ENCODE data around the gene MAGI2. TPM values are rescaled to one million over a fixed set of nuclear protein-coding genes. Genes with fewer than 3 reads are reported as not detected.

The MAGI2 gene
- total RNA-seq, 2 experiments from 2014 or later = 0.05 to 0.12 TPM

DNA sequence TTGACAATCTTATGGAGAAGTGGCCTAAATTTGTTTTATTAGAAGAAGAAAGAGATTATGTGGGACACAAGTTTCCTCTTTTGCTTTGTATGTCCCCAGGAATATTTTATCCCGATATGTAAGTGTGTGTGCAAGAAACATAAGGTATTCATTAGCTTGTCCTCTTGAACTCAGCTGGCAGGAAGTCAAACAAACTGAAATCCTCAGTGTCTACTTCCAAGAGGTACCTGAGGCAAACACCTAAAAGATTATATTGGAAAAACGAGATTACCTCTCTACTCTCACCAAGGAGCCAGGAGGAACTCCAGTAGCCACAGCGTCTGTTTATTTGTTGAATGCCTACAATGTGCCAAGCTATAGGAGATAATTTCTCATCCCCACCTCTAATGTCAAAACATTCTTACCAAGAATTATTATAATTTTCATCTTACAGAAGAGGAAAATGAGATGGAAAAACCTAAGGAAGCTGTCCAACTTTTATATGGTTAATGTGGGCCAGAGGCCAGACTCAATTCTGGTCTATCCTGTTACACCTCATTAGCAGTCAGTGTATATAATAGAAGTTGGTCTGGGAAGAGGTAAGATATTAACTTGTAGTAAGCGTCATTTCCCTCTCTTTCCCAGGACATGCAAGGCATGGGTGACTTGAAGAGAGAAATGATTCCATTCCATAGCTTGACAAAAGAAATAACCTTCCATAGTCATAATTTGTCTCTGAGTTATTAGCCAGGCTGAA, 692.7 kb downstream of the MAGI2 start:
- H3K9me3 Mint-ChIP-seq (ENCODE audit: low read depth) = no peaks in the 10 kb centered on the region
- intact Hi-C loops (cut with DNase I, micrococcal nuclease) = no loop called here
- H3K27me3 Mint-ChIP-seq = no peaks in the 10 kb centered on the region
- CTCF ChIA-PET = no interaction called here
- no peak overlapping the region for H3K4me3 Mint-ChIP-seq
- POLR2A ChIA-PET = no interaction called here
- no peaks in the 10 kb centered on the region for H3K4me1 Mint-ChIP-seq
- no peaks in the 10 kb centered on the region for H3K36me3 Mint-ChIP-seq (ENCODE audit: low read depth)
- no peak for DNase-seq
- no peak for ATAC-seq
- no peak overlapping the region for H3K27ac Mint-ChIP-seq

DNA sequence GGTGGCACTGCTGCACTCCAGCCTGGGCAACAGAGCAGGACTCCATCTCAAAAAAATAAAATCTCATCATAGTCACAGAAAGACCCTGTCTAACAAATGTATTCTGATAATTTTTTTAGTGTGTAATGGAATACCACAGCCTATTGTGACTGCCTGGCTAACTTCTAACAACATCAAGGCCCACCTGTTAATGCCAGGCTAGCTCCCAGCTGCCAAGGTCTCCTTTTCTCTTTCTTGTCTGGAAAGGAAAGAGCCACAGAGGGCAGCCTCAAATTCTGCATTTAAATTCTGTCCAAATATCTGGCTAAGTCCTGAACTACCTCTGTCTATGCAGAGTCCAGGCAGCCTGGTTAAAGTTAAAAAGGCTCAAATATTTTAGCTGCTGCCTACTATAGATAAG, 700.9 kb downstream of the MAGI2 start:
- intact Hi-C loops (cut with DNase I, micrococcal nuclease) = no loop called here
- ChIA-PET POLR2A (no interaction called here), CTCF (no interaction called here)
- Mint-ChIP-seq H3K27ac (no peak overlapping the region), H3K27me3 (no peaks in the 10 kb centered on the region), H3K36me3 (ENCODE audit: low read depth) (no peaks in the 10 kb centered on the region), H3K9me3 (ENCODE audit: low read depth) (no peaks in the 10 kb centered on the region), H3K4me1 (no peaks in the 10 kb centered on the region), H3K4me3 (no peak overlapping the region)
- DNase-seq (no peak), ATAC-seq (no peak)

DNA sequence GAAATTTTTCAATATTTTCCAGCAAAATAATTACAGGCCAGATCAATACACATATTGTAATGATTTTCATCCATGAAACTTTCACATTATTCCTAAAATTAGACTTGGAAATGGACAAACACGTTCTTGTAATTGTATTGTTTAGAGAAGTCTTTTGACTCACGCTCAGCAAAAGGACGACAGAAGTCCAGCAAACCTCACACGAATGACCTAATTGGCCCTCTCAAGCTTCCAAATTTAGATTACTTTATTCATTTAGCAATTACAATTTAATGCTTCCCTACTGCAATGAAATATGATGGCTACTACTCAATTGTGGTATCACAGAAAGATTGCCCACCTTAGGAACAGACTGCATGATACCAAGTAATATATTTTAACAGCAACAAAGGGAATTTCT, 702.2 kb downstream of the MAGI2 start:
- CTCF ChIA-PET = no interaction called here
- POLR2A ChIA-PET = no interaction called here
- DNase-seq (no peak), ATAC-seq (no peak)
- H3K27me3 Mint-ChIP-seq = no peaks in the 10 kb centered on the region
- H3K9me3 Mint-ChIP-seq (ENCODE audit: low read depth) = no peaks in the 10 kb centered on the region
- no peaks in the 10 kb centered on the region for H3K36me3 Mint-ChIP-seq (ENCODE audit: low read depth)
- H3K4me3 Mint-ChIP-seq = no peak overlapping the region
- H3K4me1 Mint-ChIP-seq = no peaks in the 10 kb centered on the region
- intact Hi-C loops (cut with DNase I, micrococcal nuclease) = no loop called here
- no peak overlapping the region for H3K27ac Mint-ChIP-seq

DNA sequence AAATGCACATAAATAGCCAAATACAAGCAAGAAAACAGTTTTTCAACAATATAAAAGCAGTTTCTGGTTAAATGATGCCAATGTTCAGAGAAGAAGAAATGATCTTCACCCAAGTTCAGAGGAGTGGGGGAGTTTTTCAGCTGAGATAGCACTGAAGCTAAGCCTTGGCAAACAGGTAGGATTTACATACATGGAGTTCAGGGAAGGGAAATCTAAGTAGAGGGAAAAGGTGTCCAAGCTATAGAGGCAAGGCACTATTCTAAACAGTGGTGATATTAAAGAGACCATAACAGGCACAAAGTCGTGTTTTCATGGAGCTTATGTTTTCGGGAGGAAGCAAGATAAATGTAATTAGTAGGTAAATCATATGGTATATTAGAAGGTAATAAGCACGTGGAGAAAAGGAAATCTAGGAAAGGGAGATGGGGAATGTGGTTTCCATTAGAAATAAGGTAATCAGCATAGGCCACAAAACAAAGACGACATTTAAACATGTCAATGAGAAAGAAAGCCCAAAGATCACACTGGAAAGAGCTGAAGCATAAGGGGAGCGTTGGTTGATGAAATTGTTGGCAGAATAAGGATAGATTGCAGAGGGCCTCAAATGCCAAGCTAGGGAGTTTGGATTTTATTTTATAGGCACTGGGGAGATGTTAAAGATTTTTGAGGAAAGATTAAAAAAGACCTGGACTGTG, 704.3 kb downstream of the MAGI2 start:
- POLR2A ChIA-PET = no interaction called here
- intact Hi-C loops (cut with DNase I, micrococcal nuclease) = no loop called here
- Mint-ChIP-seq H3K27me3 (no peaks in the 10 kb centered on the region), H3K27ac (no peak overlapping the region), H3K9me3 (ENCODE audit: low read depth) (no peaks in the 10 kb centered on the region), H3K4me3 (no peak overlapping the region), H3K4me1 (no peaks in the 10 kb centered on the region), H3K36me3 (ENCODE audit: low read depth) (no peaks in the 10 kb centered on the region)
- DNase-seq (no peak), ATAC-seq (no peak)
- CTCF ChIA-PET = no interaction called here

DNA sequence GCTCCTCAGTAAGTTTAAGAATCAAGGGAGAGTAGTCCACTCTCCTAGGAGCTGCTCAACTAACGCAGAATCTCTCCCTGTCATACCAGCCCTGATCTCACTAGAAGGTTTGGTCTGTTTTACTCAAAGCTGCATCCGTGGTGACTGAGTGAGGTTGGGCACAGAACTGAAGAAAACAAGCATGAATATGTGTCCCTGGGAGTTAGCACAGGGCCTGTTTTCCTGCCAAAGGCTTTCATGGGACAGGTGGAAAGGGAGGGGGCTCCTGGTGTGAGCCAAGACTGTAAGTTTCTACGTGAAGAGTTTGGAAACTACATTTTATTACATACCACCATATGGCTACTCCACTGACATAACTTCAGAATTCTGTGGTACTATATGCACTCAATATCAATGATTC, 705.9 kb downstream of the MAGI2 start:
- ATAC-seq (no peak), DNase-seq (no peak)
- Mint-ChIP-seq H3K36me3 (ENCODE audit: low read depth) (no peaks in the 10 kb centered on the region), H3K4me3 (no peak overlapping the region), H3K27me3 (no peaks in the 10 kb centered on the region), H3K4me1 (no peaks in the 10 kb centered on the region), H3K27ac (no peak overlapping the region), H3K9me3 (ENCODE audit: low read depth) (peaks cover 2% of the 10 kb centered on the region)
- intact Hi-C loops (cut with DNase I, micrococcal nuclease) = no loop called here
- CTCF ChIA-PET = no interaction called here
- POLR2A ChIA-PET = no interaction called here

DNA sequence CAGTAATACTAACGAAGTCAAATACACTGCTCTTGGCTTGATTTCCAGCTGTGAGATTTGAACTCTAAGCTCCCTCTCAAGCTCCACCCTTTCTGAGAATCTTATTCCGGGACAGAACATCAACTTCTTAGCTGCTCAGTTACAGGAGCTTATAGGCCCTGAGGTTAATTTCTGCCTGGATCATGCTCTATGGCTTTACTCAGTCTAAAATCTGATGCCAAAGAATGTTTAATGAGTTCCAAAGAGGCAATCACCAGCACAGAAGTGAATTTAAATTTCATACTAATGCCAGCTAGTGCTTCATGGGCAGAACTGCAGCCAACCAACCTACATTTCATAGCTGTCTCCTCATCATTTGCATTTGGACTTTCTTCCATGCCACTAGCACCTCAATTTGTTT, 707.2 kb downstream of the MAGI2 start:
- no peak overlapping the region for H3K4me3 Mint-ChIP-seq
- no peaks in the 10 kb centered on the region for H3K4me1 Mint-ChIP-seq
- CTCF ChIA-PET = no interaction called here
- DNase-seq (no peak), ATAC-seq (no peak)
- peaks cover 2% of the 10 kb centered on the region for H3K9me3 Mint-ChIP-seq (ENCODE audit: low read depth)
- no peaks in the 10 kb centered on the region for H3K36me3 Mint-ChIP-seq (ENCODE audit: low read depth)
- intact Hi-C loops (cut with DNase I, micrococcal nuclease) = no loop called here
- no peaks in the 10 kb centered on the region for H3K27me3 Mint-ChIP-seq
- no peak overlapping the region for H3K27ac Mint-ChIP-seq
- POLR2A ChIA-PET = no interaction called here

DNA sequence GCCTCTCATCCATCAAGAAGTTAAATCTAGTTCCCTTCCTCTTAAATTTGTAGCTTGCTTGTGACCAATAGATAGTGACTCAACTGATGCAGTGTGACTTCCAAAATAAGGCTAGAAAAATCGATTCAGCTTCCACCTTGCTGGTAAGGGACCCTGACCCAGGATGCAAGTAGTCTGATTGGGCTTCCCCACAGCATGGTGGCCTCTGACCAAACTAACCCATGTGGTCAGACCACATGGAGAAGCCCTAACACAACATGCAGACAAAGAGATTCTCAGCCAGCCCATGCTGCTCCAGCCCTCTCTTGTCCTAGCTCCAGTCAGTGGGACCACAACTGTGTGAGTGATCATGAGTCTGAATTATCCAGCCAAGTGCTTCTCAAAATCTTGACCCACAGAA, 710.8 kb downstream of the MAGI2 start:
- intact Hi-C loops (cut with DNase I, micrococcal nuclease) = no loop called here
- peaks cover 2% of the 10 kb centered on the region for H3K9me3 Mint-ChIP-seq (ENCODE audit: low read depth)
- ChIA-PET POLR2A (no interaction called here), CTCF (no interaction called here)
- no peak overlapping the region for H3K27ac Mint-ChIP-seq
- no peaks in the 10 kb centered on the region for H3K36me3 Mint-ChIP-seq (ENCODE audit: low read depth)
- no peak overlapping the region for H3K4me3 Mint-ChIP-seq
- no peaks in the 10 kb centered on the region for H3K4me1 Mint-ChIP-seq
- no peak for DNase-seq
- no peak for ATAC-seq
- H3K27me3 Mint-ChIP-seq = no peaks in the 10 kb centered on the region

DNA sequence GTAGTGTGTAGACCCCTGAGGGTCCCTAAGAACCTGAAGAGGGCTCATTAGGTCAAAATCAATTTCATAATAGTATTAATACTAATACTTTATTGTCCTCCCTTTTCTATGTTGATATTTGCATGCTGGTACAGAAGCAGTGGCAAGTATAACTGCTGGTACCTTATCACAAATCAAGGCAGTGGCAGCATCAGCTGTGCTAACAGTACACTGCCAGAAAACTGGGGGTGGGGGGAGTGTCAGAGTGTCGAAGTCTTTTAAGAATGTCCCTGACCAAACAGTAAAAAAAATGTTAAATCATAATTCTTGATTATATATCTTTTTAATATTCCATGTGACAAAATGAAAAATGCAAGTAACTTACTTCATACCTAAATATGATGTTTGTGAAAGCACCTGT, 716.9 kb downstream of the MAGI2 start:
- Mint-ChIP-seq H3K4me1 (no peaks in the 10 kb centered on the region), H3K9me3 (ENCODE audit: low read depth) (no peaks in the 10 kb centered on the region), H3K27ac (no peak overlapping the region), H3K36me3 (ENCODE audit: low read depth) (no peaks in the 10 kb centered on the region), H3K4me3 (no peak overlapping the region), H3K27me3 (no peaks in the 10 kb centered on the region)
- intact Hi-C loops (cut with DNase I, micrococcal nuclease) = no loop called here
- ChIA-PET CTCF (no interaction called here), POLR2A (no interaction called here)
- DNase-seq (no peak), ATAC-seq (no peak)

DNA sequence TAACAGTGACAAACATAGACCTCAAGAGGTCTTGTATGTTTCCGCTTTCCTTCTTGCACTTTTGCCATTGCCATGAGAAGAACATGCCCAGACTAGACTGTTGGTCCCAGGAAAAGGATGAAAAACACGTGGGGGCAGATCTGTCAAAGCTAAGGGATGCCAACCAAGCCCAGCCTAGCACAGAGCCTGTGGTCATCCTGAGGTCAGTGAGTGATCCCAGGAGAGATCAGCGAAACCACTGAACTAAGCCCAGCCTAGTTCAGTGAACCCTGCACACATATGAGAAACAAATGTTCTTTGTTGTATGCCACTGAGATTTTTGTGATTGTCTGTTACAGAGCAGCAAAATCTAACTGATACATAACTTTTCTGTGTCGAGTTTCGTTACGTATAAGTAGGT, 718.8 kb downstream of the MAGI2 start:
- DNase-seq (no peak), ATAC-seq (no peak)
- H3K9me3 Mint-ChIP-seq (ENCODE audit: low read depth) = no peaks in the 10 kb centered on the region
- no peaks in the 10 kb centered on the region for H3K27me3 Mint-ChIP-seq
- no peaks in the 10 kb centered on the region for H3K4me1 Mint-ChIP-seq
- POLR2A ChIA-PET = no interaction called here
- CTCF ChIA-PET = no interaction called here
- no peaks in the 10 kb centered on the region for H3K36me3 Mint-ChIP-seq (ENCODE audit: low read depth)
- intact Hi-C loops (cut with DNase I, micrococcal nuclease) = no loop called here
- H3K27ac Mint-ChIP-seq = no peak overlapping the region
- no peak overlapping the region for H3K4me3 Mint-ChIP-seq

DNA sequence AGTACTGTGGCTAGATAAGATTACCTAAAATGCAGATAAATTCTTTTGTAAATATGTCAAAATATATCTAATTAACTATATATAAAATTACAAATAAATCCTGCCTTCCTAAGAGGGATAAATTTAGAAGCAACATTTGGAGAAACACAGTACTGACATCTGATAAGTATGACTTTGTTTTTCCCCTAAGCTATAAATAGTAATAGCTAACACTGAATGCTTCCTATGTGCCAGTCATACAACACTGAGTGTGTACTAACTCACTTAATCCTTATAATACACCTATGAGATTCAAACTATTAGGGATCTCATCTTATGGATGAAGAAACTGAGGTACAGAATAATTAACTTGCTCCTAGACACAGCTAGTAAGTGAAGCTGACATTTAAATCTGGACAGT, 733.4 kb downstream of the MAGI2 start:
- no peak for DNase-seq
- Mint-ChIP-seq H3K9me3 (ENCODE audit: low read depth) (no peaks in the 10 kb centered on the region), H3K36me3 (ENCODE audit: low read depth) (no peaks in the 10 kb centered on the region), H3K4me1 (no peaks in the 10 kb centered on the region), H3K27ac (no peak overlapping the region), H3K27me3 (no peaks in the 10 kb centered on the region), H3K4me3 (no peak overlapping the region)
- ATAC-seq = no peak
- ChIA-PET POLR2A (no interaction called here), CTCF (no interaction called here)
- intact Hi-C loops (cut with DNase I, micrococcal nuclease) = no loop called here

DNA sequence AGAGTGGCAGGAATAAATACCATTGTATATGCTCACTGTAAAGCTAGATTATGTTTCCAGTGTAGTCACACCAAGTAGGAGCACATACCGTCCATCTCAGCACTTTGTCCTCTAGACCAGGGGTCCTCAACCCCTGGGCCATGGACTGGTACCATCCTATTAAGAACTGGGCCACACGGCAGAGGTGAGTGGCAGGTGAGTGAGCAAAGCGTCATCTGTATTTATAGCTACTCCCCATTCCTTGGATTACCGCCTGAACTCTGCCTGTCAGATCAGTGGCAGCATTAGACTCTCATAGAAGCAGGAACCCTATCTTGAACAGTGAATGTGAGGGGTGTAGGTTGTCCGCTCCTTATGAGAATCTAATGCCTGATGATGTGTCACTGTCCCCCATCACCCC, 735.3 kb downstream of the MAGI2 start:
- H3K36me3 Mint-ChIP-seq (ENCODE audit: low read depth) = no peaks in the 10 kb centered on the region
- POLR2A ChIA-PET = no interaction called here
- H3K4me1 Mint-ChIP-seq = no peaks in the 10 kb centered on the region
- ATAC-seq (no peak), DNase-seq (no peak)
- intact Hi-C loops (cut with DNase I, micrococcal nuclease) = no loop called here
- no peaks in the 10 kb centered on the region for H3K27me3 Mint-ChIP-seq
- no peak overlapping the region for H3K27ac Mint-ChIP-seq
- no peaks in the 10 kb centered on the region for H3K9me3 Mint-ChIP-seq (ENCODE audit: low read depth)
- CTCF ChIA-PET = no interaction called here
- no peak overlapping the region for H3K4me3 Mint-ChIP-seq

DNA sequence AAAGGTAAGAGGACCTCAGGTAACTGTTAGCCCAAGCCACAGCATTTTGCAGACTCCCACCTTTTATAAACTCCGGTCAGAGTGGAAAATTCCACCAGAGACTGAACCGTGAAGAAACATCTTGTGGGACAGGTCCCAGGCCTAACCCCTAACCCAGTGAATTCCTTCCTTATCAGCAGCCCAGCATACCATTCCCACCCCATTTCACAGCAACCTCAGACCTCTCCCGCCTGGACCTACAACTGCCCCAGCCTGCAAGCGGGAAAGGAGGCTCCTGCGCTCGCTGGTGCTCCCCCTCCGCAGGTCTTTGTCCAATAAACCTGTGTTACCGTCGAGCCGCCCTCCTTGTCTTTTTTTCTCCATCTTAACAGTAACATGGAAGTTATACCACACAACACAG, 736.6 kb downstream of the MAGI2 start:
- intact Hi-C loops (cut with DNase I, micrococcal nuclease) = no loop called here
- Mint-ChIP-seq H3K4me3 (no peak overlapping the region), H3K9me3 (ENCODE audit: low read depth) (no peaks in the 10 kb centered on the region), H3K36me3 (ENCODE audit: low read depth) (no peaks in the 10 kb centered on the region), H3K4me1 (no peaks in the 10 kb centered on the region), H3K27me3 (no peaks in the 10 kb centered on the region), H3K27ac (no peak overlapping the region)
- ChIA-PET POLR2A (no interaction called here), CTCF (no interaction called here)
- no peak for DNase-seq
- ATAC-seq = no peak

DNA sequence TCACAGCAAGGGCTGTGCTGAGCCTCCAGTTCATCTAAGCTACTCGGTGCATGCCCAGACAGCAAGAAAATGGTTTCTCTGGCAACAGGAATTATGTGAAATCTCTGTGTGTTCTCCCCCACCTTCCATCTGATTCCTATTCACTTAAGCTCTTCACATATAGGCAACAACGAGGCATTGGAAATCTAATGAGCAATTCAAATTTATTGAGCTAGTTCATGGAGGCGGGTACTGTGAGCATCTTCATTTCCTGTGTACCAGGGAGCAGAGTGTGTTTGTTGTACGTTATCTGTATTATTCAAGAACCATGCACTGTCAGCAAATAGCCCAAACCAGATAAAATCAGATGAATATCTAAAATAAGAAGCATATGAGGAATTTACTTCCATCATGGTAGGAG, 739.1 kb downstream of the MAGI2 start:
- Mint-ChIP-seq H3K4me3 (no peak overlapping the region), H3K27ac (no peak overlapping the region), H3K36me3 (ENCODE audit: low read depth) (no peaks in the 10 kb centered on the region), H3K27me3 (no peaks in the 10 kb centered on the region), H3K4me1 (no peaks in the 10 kb centered on the region), H3K9me3 (ENCODE audit: low read depth) (no peaks in the 10 kb centered on the region)
- intact Hi-C loops (cut with DNase I, micrococcal nuclease) = no loop called here
- DNase-seq (no peak), ATAC-seq (no peak)
- CTCF ChIA-PET = no interaction called here
- POLR2A ChIA-PET = no interaction called here

Data from activated CD4-positive, alpha-beta T cell treated with anti-CD3 and anti-CD28 coated beads for 36 hours (primary cell).